GM12865 (cell line): ENCODE results near the gene CRYZ.
"Not testable (repeated sequence)": the region's sequence is repeated elsewhere in the genome, so short reads cannot be mapped to it uniquely, and the experiment has no call there.

Experiments used
- DNase-seq: peaks from one replicate; pipeline ENCODE4 v3.0.0; 2010; ENCODE audit warnings: low read depth
- H3K4me3 ChIP-seq: 2 replicates; pipeline ENCODE4 v1.5.1; 2011; ENCODE audit warnings: mild to moderate bottlenecking, low read depth, low read length, control low read depth
- TF ChIP-seq, protein P1 (sequence below): IDR thresholded peaks from 2 replicates; pipeline ENCODE4 v1.5.1; 2011; ENCODE audit warnings: low read length, control low read depth, low read depth, inconsistent platforms; ENCODE audit not compliant: insufficient read depth; ENCODE audit errors: missing control alignments

Gene CRYZ

GRCh38 chr1:74681001-74681400 lies 51.8 kb downstream of the CRYZ start:
- no peak overlapping the region for H3K4me3 ChIP-seq
- no peak for DNase-seq
- TF ChIP-seq, protein P1, sequence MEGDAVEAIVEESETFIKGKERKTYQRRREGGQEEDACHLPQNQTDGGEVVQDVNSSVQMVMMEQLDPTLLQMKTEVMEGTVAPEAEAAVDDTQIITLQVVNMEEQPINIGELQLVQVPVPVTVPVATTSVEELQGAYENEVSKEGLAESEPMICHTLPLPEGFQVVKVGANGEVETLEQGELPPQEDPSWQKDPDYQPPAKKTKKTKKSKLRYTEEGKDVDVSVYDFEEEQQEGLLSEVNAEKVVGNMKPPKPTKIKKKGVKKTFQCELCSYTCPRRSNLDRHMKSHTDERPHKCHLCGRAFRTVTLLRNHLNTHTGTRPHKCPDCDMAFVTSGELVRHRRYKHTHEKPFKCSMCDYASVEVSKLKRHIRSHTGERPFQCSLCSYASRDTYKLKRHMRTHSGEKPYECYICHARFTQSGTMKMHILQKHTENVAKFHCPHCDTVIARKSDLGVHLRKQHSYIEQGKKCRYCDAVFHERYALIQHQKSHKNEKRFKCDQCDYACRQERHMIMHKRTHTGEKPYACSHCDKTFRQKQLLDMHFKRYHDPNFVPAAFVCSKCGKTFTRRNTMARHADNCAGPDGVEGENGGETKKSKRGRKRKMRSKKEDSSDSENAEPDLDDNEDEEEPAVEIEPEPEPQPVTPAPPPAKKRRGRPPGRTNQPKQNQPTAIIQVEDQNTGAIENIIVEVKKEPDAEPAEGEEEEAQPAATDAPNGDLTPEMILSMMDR: no peak

- TF ChIP-seq, protein P1: no peak
- no peak overlapping the region for H3K4me3 ChIP-seq
- no peak for DNase-seq
Measured at GRCh38 chr1:74679811-74680210, 53.0 kb downstream of the CRYZ start.

- no peak overlapping the region for H3K4me3 ChIP-seq
- TF ChIP-seq, protein P1: no peak
- no peak for DNase-seq
Measured at GRCh38 chr1:74677926-74678325, 54.9 kb downstream of the CRYZ start.

- H3K4me3 ChIP-seq: no peak overlapping the region
- TF ChIP-seq, protein P1: no peak
- peak; percentile 1 for DNase-seq
Measured at GRCh38 chr1:74674278-74675048, 58.4 kb downstream of the CRYZ start.

GRCh38 chr1:74673351-74674111 lies 59.3 kb downstream of the CRYZ start, which contains the start of gene ERICH3:
TSS of gene ERICH3 (minus strand) at chr1:74673792. CDS start at chr1:74673519, 273 bp downstream.
- DNase-seq: peak; percentile 3
- TF ChIP-seq, protein P1: no peak
- peak within 1 kb of the TSS; percentile 36 for H3K4me3 ChIP-seq

GRCh38 chr1:74670866-74671265 lies 62.0 kb downstream of the CRYZ start:
- H3K4me3 ChIP-seq, DNase-seq: not testable (repeated sequence)
